ENCODE data around the gene GRIK4.

DNA sequence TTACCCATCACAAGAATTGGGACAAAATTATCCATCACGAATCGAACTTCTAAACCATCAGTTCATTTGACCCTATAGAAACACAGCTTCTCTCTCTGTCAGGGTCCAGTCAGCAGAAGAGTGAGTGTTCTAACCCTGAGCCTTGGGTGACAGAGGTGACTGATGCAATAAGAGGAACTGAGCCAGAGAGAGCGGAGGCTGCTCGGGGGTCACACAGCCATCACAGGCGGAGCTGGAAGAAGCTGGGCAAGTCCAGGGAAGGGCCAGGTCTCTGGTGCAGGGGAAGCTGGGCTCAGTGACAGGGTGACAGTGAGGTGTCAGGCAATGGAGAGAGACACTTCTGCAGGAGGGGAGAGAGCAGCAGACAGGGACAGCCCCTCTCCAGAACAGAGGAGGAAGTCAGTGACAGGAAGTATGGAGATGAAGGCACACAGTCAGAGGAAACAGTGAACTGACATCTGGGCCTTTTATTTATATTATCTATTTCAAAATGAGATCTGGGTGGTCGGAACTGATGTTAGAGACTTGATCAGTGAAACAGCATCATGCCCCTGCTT, 328.4 kb downstream of the GRIK4 start:
- TF ChIP-seq, protein P1, sequence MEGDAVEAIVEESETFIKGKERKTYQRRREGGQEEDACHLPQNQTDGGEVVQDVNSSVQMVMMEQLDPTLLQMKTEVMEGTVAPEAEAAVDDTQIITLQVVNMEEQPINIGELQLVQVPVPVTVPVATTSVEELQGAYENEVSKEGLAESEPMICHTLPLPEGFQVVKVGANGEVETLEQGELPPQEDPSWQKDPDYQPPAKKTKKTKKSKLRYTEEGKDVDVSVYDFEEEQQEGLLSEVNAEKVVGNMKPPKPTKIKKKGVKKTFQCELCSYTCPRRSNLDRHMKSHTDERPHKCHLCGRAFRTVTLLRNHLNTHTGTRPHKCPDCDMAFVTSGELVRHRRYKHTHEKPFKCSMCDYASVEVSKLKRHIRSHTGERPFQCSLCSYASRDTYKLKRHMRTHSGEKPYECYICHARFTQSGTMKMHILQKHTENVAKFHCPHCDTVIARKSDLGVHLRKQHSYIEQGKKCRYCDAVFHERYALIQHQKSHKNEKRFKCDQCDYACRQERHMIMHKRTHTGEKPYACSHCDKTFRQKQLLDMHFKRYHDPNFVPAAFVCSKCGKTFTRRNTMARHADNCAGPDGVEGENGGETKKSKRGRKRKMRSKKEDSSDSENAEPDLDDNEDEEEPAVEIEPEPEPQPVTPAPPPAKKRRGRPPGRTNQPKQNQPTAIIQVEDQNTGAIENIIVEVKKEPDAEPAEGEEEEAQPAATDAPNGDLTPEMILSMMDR (IDR thresholded peaks at IDR 0.05; ENCODE audit: poor library complexity, severe bottlenecking) = no peak
- TF ChIP-seq, protein P2, sequence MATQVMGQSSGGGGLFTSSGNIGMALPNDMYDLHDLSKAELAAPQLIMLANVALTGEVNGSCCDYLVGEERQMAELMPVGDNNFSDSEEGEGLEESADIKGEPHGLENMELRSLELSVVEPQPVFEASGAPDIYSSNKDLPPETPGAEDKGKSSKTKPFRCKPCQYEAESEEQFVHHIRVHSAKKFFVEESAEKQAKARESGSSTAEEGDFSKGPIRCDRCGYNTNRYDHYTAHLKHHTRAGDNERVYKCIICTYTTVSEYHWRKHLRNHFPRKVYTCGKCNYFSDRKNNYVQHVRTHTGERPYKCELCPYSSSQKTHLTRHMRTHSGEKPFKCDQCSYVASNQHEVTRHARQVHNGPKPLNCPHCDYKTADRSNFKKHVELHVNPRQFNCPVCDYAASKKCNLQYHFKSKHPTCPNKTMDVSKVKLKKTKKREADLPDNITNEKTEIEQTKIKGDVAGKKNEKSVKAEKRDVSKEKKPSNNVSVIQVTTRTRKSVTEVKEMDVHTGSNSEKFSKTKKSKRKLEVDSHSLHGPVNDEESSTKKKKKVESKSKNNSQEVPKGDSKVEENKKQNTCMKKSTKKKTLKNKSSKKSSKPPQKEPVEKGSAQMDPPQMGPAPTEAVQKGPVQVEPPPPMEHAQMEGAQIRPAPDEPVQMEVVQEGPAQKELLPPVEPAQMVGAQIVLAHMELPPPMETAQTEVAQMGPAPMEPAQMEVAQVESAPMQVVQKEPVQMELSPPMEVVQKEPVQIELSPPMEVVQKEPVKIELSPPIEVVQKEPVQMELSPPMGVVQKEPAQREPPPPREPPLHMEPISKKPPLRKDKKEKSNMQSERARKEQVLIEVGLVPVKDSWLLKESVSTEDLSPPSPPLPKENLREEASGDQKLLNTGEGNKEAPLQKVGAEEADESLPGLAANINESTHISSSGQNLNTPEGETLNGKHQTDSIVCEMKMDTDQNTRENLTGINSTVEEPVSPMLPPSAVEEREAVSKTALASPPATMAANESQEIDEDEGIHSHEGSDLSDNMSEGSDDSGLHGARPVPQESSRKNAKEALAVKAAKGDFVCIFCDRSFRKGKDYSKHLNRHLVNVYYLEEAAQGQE (IDR thresholded peaks at IDR 0.05; ENCODE audit: borderline replicate concordance) = no peak
- no peak for TF ChIP-seq RAD21 (conservative IDR thresholded peaks at IDR 0.05)
- no peak for TF ChIP-seq MXI1 (conservative IDR thresholded peaks at IDR 0.05; ENCODE audit: poor library complexity, severe bottlenecking)
- TF ChIP-seq EZH2 (IDR thresholded peaks at IDR 0.05; ENCODE audit: borderline replicate concordance, insufficient read depth, low read length, poor library complexity, severe bottlenecking) = no peak
- no peak for TF ChIP-seq SMC3 (conservative IDR thresholded peaks at IDR 0.05; ENCODE audit: poor library complexity)
- no peak for TF ChIP-seq POLR2AphosphoS5 (IDR thresholded peaks at IDR 0.05)
- TF ChIP-seq EP300 (conservative IDR thresholded peaks at IDR 0.05; ENCODE audit: poor library complexity, severe bottlenecking) = no peak

All from neural cell (in vitro differentiated cells).